HepG2 (cell line): Measurements from ENCODE around the gene AFTPH. TPM values are rescaled to one million over a fixed set of nuclear protein-coding genes. Genes with fewer than 3 reads are reported as not detected.

Experiments used
- CENPX ChIP-seq: sonication (generic); formaldehyde crosslinking; IDR thresholded peaks from 2 replicates; pipeline ENCODE4 v1.9.0; 2021; ENCODE audit warnings: mild to moderate bottlenecking, missing genetic modification reagents, moderate library complexity
- ELF3 ChIP-seq: IDR thresholded peaks from 2 replicates; pipeline ENCODE4 v1.6.1; 2016; ENCODE audit warnings: missing genetic modification reagents, missing compliant biosample characterization
- ERF ChIP-seq: IDR thresholded peaks from 2 replicates; pipeline ENCODE4 v1.6.1; 2018; ENCODE audit warnings: missing biosample characterization, missing genetic modification reagents
- ETV5 ChIP-seq: IDR thresholded peaks from 2 replicates; pipeline ENCODE4 v1.6.1; 2018; ENCODE audit warnings: missing biosample characterization, missing genetic modification reagents, inconsistent platforms, borderline replicate concordance
- HIC2 ChIP-seq: sonication (generic); formaldehyde crosslinking; IDR thresholded peaks from 2 replicates; pipeline ENCODE4 v1.9.0; 2022; ENCODE audit warnings: low read depth, missing genetic modification reagents
- KDM3A ChIP-seq: IDR thresholded peaks from 2 replicates; pipeline ENCODE4 v1.6.1; 2018; ENCODE audit warnings: low read depth, missing compliant biosample characterization
- MIXL1 ChIP-seq: IDR thresholded peaks from 2 replicates; pipeline ENCODE4 v1.6.1; 2016
- MNT ChIP-seq: fragments of 450-650 bp; IDR thresholded peaks from 2 replicates; pipeline ENCODE4 v1.6.1; 2016
- NCOA1 ChIP-seq: sonication (generic); formaldehyde crosslinking; IDR thresholded peaks from 2 replicates; pipeline ENCODE4 v1.9.0; 2021; ENCODE audit warnings: missing genetic modification reagents
- PCBP2 ChIP-seq: fragments of 200-400 bp; formaldehyde crosslinking; optimal IDR thresholded peaks from 2 replicates; pipeline ENCODE3; 2018; ENCODE audit warnings: low read length, low read depth; ENCODE audit not compliant: poor library complexity, severe bottlenecking
- SNAPC4 ChIP-seq: sonication (generic); formaldehyde crosslinking; IDR thresholded peaks from 2 replicates; pipeline ENCODE4 v1.4.0; 2020; ENCODE audit warnings: mild to moderate bottlenecking, missing genetic modification reagents
- ZFP62 ChIP-seq: sonication (generic); formaldehyde crosslinking; IDR thresholded peaks from 2 replicates; pipeline ENCODE4 v1.4.0; 2020; ENCODE audit warnings: missing genetic modification reagents
- ZNF225 ChIP-seq: sonication (generic); formaldehyde crosslinking; IDR thresholded peaks from 2 replicates; pipeline ENCODE4 v1.4.0; 2020; ENCODE audit warnings: mild to moderate bottlenecking, missing genetic modification reagents
- ZNF274 ChIP-seq: sonication (generic); formaldehyde crosslinking; IDR thresholded peaks from 2 replicates; pipeline ENCODE4 v1.5.1; 2020; ENCODE audit warnings: mild to moderate bottlenecking, missing genetic modification reagents
- ZNF337 ChIP-seq: sonication (generic); formaldehyde crosslinking; IDR thresholded peaks from 2 replicates; pipeline ENCODE4 v1.5.1; 2020; ENCODE audit warnings: missing genetic modification reagents, low read depth, mild to moderate bottlenecking, borderline replicate concordance
- ZNF382 ChIP-seq: sonication (generic); formaldehyde crosslinking; IDR thresholded peaks from 2 replicates; pipeline ENCODE4 v1.5.0; 2020; ENCODE audit warnings: missing genetic modification reagents, mild to moderate bottlenecking, borderline replicate concordance
- ZNF468 ChIP-seq: sonication (generic); formaldehyde crosslinking; IDR thresholded peaks from 2 replicates; pipeline ENCODE4 v1.8.0; 2022; ENCODE audit warnings: mild to moderate bottlenecking, moderate library complexity, missing genetic modification reagents
- ZNF672 ChIP-seq: sonication (generic); formaldehyde crosslinking; IDR thresholded peaks from 2 replicates; pipeline ENCODE4 v1.8.1; 2022; ENCODE audit warnings: missing genetic modification reagents
- ZUFSP ChIP-seq: sonication (generic); formaldehyde crosslinking; IDR thresholded peaks from 2 replicates; pipeline ENCODE4 v1.9.0; 2021; ENCODE audit warnings: missing genetic modification reagents, mild to moderate bottlenecking, borderline replicate concordance
- polyA plus RNA-seq, 8 experiments: library from polyadenylated mRNA; depleted of rRNA in 3 of 8; stranded (reverse) in 7 of 8; unstranded in 1 of 8; fragments of >200 nt; fragmentation: Illumina TruSeq in 4 of 8; extraction: Trizol in 4 of 8; gene quantifications; 2 replicates each; pipeline versions ENCODE4 v1.2.1 to v1.2.3, GENCODE V29; 2011 to 2016; ENCODE audit warnings: low read depth in 4 of 8, missing spikeins in 1 of 8, mixed read lengths in 1 of 8; ENCODE audit not compliant: insufficient read depth in 1 of 8
- total RNA-seq, 5 experiments: library from RNA; depleted of rRNA; stranded (reverse); fragments of >200 nt; fragmentation: Illumina TruSeq; extraction: Trizol; gene quantifications; 2 replicates each; pipeline ENCODE4 v1.2.3, GENCODE V29; 2016; ENCODE audit warnings: low read depth in 1 of 5

The AFTPH gene
- total and polyA plus RNA-seq, 2 of the 13 experiments (the other 11 are each of a cell fraction or from before 2014, with no cell fraction given): 27.5 to 36.8 TPM

GRCh38 chr2:64516651-64517510 lies 7.2 kb upstream of the AFTPH start (continued):
- TF ChIP-seq HIC2 (CRISPR knock-in tag): no peak
- no peak for TF ChIP-seq KDM3A
- no peak for TF ChIP-seq PCBP2
- no peak for TF ChIP-seq MIXL1
- TF ChIP-seq ELF3 (CRISPR knock-in tag): peak; percentile 19; the same call in 1 of the 2 replicates
- TF ChIP-seq ZNF672 (CRISPR knock-in tag): no peak
- TF ChIP-seq ZNF337 (CRISPR knock-in tag): no peak
- no peak for TF ChIP-seq ZNF274 (CRISPR knock-in tag)
- no peak for TF ChIP-seq ETV5 (CRISPR knock-in tag)
- TF ChIP-seq ZNF225 (CRISPR knock-in tag): no peak
- no peak for TF ChIP-seq CENPX (CRISPR knock-in tag)
- TF ChIP-seq SNAPC4 (CRISPR knock-in tag): no peak
- TF ChIP-seq NCOA1: no peak
- TF ChIP-seq ZFP62 (CRISPR knock-in tag): no peak
- TF ChIP-seq ZNF468 (CRISPR knock-in tag): no peak
- TF ChIP-seq ZNF382 (CRISPR knock-in tag): no peak
- TF ChIP-seq MNT: no peak
- no peak for TF ChIP-seq ZUFSP (CRISPR knock-in tag)
- TF ChIP-seq ERF: no peak
